Activated CD4-positive, alpha-beta T cell treated with anti-CD3 and anti-CD28 coated beads, Interleukin-2, amount 10 ng/mL, durations not matched to agents 24 days and 14 days (primary cell): Measurements from ENCODE around the gene ARHGEF16. TPM values are rescaled to one million over a fixed set of nuclear protein-coding genes. Genes with fewer than 3 reads are reported as not detected.

Source experiments
- DNase-seq: peaks from one replicate; pipeline ENCODE4 v3.0.0; 2022
- H3K27ac Mint-ChIP-seq: one replicate; pipeline ENCODE4 v1.8.0; 2022; ENCODE audit warnings: mild to moderate bottlenecking, mixed read lengths
- H3K27me3 Mint-ChIP-seq: one replicate; pipeline ENCODE4 v1.8.0; 2022; ENCODE audit warnings: mixed read lengths
- H3K36me3 Mint-ChIP-seq: one replicate; pipeline ENCODE4 v1.8.0; 2022; ENCODE audit warnings: low read depth, mild to moderate bottlenecking, mixed read lengths
- H3K4me1 Mint-ChIP-seq: one replicate; pipeline ENCODE4 v1.8.0; 2021; ENCODE audit warnings: mixed read lengths
- H3K4me3 Mint-ChIP-seq: one replicate; pipeline ENCODE4 v1.8.0; 2022; ENCODE audit warnings: mild to moderate bottlenecking, moderate library complexity, mixed read lengths
- H3K9me3 Mint-ChIP-seq: one replicate; pipeline ENCODE4 v1.8.0; 2021; ENCODE audit warnings: mixed read lengths
- intact Hi-C: fragments of 100-400 bp; cut with micrococcal nuclease; formaldehyde crosslinking; loops from one replicate; pipeline ENCODE4 v1.15.1; 2023
- total RNA-seq: library from RNA; stranded (reverse); gene quantifications from 2 replicates; pipeline ENCODE4 v1.2.3, GENCODE V29; 2022

The ARHGEF16 gene
- total RNA-seq, 1 donor from 2014 or later, result not detected

DNA sequence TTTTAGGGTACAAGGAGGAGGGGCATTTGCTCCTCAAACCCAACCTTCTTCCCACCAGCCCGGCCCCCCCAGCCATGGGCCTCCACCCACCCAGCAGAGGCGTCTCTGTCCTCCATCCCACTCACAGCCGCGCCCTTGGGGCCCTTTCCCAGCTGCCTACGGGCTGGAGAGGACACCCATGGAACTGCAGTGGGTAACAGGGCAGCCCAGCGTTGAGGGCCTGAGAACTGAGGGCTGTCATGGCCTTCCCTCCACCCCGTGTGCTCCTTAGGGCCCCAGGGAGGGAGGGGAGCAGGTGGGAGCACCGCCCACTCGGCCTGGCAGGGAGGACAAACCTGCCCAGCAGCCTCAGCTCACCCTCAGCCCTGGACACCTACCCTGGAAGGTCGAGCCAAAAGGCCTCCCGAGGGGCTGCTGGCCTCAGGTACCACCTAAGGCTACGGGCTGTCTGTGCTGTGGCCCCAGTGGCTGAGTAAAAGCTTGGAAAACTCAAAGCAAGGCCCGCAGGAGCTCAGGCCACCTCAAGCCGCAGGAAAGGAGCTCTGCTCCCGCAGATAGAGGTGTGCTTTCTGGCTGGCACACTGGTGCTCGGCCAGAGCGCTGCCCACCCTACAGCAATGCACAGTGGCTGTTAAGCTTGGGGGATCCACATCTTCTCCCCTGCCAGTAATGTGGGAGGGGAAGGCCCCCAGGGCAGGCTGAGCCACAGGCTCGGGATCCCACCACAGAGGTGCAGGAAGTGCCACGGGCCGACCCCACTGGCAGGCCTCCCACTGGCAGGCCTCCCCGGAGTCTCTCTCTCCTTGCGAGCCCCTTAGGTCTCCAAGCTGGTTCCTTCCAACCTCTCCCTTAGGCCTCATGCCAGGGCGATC lies 2.2 kb upstream of the ARHGEF16 start:
- H3K4me3 Mint-ChIP-seq, result no peak overlapping the region
- no peaks in the 10 kb centered on the region for H3K9me3 Mint-ChIP-seq
- no peaks in the 10 kb centered on the region for H3K4me1 Mint-ChIP-seq
- DNase-seq, result no peak
- peaks cover 15% of the 10 kb centered on the region for H3K27me3 Mint-ChIP-seq
- no peaks in the 10 kb centered on the region for H3K36me3 Mint-ChIP-seq
- intact Hi-C loops, result loop anchor here (5.0 kb wide), 1 partner anchor 170 kb away; no protein-coding TSS in a partner anchor
- no peak overlapping the region for H3K27ac Mint-ChIP-seq

DNA sequence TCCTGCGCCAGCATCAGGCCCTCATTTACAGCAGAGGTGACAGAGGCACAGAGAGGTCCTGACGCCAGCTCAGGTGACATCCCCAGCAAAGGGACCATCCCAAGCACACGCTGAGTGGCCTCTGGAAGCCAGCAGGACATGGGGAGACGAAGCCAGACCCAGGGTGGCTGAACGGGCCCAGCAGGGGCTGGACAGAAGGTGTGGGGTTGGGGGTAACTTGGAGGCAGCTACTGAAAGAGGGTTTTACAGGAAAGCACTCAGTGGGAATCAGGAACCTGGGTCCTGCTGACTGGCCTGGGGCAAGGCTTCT lies 1.6 kb upstream of the ARHGEF16 start:
- Mint-ChIP-seq H3K4me1 (no peaks in the 10 kb centered on the region), H3K36me3 (no peaks in the 10 kb centered on the region), H3K9me3 (no peaks in the 10 kb centered on the region), H3K27me3 (peaks cover 15% of the 10 kb centered on the region), H3K4me3 (no peak overlapping the region), H3K27ac (no peak overlapping the region)
- no peak for DNase-seq
- intact Hi-C loops, result loop anchor here (1.0 to 5.0 kb wide), 2 partner anchors 31 to 169 kb away; no protein-coding TSS in a partner anchor

DNA sequence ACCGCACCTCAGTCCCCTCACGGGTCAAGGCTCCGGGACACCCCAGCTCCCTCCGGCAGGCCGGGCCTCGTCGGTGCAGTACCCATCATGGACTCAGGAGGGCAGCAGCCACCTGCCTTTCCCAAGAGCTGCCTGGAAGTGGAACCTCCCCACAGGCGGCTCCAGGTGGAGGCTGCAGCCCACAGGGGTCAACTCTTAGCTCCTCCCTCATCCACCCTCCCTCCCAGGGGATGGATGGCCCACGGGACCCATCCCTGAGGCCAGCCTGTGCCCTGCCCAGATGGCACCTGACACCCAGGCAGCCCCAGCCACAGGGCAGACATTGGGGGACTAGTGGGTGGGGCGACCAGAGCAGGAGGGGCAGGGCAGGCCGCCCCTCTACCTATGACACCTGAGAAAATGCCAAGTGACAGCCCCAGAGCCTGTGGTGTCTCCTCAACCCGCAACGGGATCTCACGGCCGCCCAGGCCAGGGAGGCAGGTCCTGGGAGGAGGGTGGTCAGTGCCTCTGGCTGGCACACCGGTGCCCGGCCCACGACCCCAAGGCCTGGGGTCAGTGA lies 1.2 kb upstream of the ARHGEF16 start:
- H3K27ac Mint-ChIP-seq, result no peak overlapping the region
- peak; percentile 93 for DNase-seq
- H3K9me3 Mint-ChIP-seq, result no peaks in the 10 kb centered on the region
- peaks cover 15% of the 10 kb centered on the region for H3K27me3 Mint-ChIP-seq
- intact Hi-C loops, result loop anchor here (1.0 to 5.0 kb wide), 2 partner anchors 31 to 169 kb away; no protein-coding TSS in a partner anchor
- H3K36me3 Mint-ChIP-seq, result no peaks in the 10 kb centered on the region
- no peak overlapping the region for H3K4me3 Mint-ChIP-seq
- no peaks in the 10 kb centered on the region for H3K4me1 Mint-ChIP-seq

DNA sequence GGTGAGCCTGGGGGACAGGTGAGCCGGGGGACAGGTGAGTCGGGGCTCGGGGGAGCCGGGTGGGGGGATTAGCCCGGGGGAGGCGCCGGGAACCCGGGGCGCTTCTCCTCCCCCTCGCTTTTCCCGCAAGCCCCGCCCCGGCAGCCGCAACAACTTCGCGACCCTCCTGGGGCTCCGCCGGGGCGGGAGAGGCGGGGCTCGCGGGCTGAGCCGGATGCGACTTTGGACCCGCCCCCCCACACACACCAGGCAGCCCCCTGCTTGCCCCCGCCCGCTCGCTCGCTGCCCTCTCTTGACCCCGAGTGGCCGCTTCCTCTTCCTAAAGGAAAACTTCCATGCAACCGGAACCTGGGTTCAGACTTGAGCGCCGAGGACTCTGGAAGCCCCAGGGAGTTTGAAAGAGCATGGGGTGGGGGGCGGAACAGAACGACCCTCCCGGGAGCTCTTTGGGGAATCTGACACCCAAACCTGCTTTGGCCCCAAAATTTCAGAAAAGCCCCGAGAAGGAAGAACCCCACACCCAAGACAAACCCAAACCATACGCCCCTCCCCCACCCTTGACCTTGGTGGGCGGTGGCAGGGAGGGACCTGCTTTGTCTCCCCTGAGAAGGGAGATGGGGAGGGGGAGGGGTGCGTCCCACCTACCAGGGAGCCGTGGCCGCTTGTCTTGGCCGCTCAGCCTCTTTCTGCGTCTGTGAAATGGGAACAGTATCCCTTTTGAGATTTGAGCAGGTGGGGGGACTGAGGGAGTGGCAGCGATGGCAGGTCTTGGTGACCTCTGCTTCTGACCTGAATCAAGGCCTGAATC lies 550 bp downstream of the ARHGEF16 start:
- H3K4me1 Mint-ChIP-seq, result no peaks in the 10 kb centered on the region
- no peak for DNase-seq
- peak overlapping the region; percentile 30 for H3K4me3 Mint-ChIP-seq
- intact Hi-C loops, result loop anchor here (5.0 kb wide), 1 partner anchor 167 kb away; no protein-coding TSS in a partner anchor
- H3K36me3 Mint-ChIP-seq, result no peaks in the 10 kb centered on the region
- no peak overlapping the region for H3K27ac Mint-ChIP-seq
- no peaks in the 10 kb centered on the region for H3K9me3 Mint-ChIP-seq
- peaks cover 15% of the 10 kb centered on the region for H3K27me3 Mint-ChIP-seq

DNA sequence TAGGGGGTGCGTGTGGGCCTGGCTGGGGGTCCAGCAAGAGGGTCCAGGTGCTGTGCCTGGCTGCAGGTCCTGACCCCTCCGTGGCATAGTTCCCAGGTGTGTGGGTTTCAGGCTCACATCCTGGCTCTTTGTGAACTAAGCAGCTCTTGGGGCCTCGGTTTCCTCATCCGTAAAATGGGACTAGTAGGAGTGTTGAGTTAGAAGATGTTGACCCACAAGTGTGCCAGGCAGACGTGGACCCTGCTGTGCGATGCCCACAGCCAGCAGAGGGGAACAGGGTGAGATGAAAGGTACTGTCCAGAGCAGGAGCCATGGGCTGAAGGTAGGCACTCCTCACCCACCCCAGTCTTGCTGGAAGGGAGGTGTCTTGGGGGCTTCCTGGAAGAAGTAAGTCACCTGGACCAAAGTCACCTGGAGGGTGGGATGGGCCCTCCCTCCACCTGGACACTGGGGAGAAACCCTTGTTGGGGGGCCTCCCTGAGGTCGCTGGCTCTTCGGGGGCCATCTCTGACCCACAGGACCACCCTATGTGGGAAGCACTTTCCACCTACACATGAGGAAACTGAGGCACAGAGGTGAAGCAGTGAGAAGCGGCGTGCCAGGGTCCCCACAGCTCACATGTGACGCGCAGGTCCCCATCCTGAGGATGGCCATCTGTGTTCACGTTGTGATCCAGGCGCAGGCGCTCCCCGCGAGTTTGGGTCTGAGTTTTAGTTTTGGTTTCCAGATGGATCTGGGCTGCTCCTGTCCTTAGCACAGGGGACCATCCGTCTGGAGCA lies 1.4 kb downstream of the ARHGEF16 start:
- DNase-seq, result no peak
- peak overlapping the region; percentile 30 for H3K4me3 Mint-ChIP-seq
- no peak overlapping the region for H3K27ac Mint-ChIP-seq
- no peaks in the 10 kb centered on the region for H3K9me3 Mint-ChIP-seq
- H3K27me3 Mint-ChIP-seq, result peaks cover 13% of the 10 kb centered on the region
- H3K4me1 Mint-ChIP-seq, result no peaks in the 10 kb centered on the region
- no peaks in the 10 kb centered on the region for H3K36me3 Mint-ChIP-seq
- intact Hi-C loops, result no loop called here

DNA sequence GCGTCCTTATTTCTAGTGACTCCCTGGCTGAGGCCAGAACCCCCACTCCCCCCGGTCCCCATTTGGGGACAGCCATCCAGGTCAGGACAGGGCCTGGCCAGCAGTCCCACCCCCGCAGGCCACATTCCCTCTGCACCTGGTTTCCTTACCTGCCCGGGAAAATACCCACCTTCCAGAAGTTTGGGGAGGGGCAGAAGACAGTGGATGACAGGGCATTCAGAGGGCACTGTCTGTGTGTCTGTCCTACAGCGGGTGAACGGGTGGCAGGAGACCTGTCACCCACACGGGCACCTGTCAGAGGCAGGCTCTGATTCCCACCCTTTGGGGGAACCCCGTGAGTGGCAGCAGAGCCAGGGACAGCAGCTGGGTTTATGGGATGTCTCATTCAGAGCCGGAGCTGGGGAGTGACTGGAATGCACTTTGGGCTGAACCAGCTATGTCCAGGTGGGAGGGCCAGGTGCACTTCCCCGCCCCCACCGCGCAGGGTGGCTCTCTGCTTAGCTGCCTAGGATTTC lies 2.0 kb downstream of the ARHGEF16 start:
- no peak overlapping the region for H3K4me3 Mint-ChIP-seq
- H3K27ac Mint-ChIP-seq, result no peak overlapping the region
- H3K4me1 Mint-ChIP-seq, result no peaks in the 10 kb centered on the region
- no peaks in the 10 kb centered on the region for H3K36me3 Mint-ChIP-seq
- no peak for DNase-seq
- intact Hi-C loops, result no loop called here
- no peaks in the 10 kb centered on the region for H3K9me3 Mint-ChIP-seq
- peaks cover 13% of the 10 kb centered on the region for H3K27me3 Mint-ChIP-seq

DNA sequence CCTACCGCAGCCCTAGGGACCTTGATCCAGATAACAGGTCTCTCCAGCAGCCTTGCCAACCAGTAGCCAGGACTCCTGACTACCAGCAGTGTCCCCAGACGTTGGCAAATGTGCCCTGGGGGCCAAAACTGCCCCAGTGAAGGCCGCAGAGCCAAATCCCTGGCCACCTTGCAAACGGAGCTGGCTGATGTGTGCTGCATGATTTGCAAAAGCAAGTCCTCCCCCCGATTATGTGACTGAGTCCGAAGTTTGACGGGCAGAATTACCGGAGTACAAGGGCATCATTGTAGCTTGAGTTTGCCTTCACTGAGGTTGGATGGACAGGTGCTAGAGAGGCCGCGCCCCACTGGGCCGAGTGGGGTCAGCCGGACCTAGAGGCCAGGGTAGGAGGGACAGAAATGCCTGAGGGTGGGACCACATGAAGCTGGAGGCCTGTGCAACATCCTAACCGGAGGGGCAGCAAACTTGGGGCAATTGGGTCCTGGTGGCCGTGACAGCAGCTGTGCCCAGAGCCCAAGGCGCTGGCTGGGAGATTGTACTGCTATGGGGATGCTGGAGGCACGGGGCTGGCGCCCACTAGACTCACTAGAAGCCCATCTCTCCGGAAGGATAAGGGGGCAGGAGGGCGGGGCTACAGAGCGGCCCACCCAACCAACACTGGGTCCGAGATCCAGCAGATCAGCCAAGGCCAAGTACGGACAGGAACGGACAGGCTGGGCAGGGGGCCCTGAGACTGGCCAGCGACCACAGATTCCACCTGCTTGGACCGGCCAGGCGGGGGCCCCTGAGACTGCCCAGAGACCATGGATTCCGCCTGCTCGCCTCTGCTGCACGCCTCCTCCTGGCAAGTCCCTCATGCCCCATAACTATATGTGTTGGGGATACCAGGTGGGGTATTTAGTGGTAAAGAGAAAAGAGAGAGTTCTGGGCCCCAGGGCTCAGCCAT lies 2.8 kb downstream of the ARHGEF16 start:
- no peak overlapping the region for H3K4me3 Mint-ChIP-seq

DNA sequence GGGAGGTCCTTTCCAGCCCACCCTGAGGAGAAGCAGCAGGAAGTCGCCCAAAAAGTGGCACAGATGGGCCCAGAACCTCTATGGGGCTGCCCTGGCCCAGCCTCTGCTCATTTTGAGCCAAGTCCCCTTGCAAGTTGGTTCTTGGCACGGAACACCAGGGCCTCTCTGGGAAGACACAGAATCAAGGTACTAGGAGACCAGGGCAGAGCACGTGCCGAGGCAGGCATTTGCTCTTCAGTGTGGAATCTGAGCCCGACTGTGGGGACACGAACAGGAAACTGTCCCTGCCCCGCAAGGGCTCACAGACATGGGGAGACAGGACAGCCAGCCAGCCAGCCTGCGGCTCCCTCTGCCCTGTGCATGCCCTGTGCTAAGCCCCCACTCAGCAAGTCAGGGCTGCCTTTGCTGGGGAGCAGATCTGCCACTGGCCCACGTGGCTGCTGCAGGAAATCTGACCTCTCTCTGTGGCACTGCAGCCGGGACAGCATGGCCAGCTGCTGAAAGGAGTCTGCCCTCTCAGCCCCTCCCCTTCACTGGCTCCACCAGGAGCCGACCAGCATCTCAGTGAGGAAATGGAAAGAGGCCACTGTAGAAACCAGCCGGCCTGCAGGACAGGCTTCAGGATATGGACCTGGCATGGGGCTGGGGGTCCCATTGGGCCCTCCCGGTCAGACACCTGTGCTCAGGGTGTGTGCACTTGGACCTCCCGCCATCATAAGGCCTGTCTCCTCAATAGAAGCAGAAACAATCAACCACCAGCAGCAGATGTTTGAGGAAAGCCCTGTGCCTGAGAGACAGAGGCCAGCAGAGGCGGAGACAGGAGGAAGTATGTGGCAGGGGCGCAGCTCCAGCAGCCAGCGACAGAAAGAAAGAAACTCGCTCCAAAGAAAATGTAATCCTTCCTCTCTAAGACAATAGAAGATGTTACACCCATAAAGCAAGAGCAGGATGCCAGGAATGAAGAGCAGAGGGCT lies 3.7 kb downstream of the ARHGEF16 start:
- H3K4me3 Mint-ChIP-seq, result no peak overlapping the region
- H3K27ac Mint-ChIP-seq, result no peak overlapping the region
- H3K4me1 Mint-ChIP-seq, result no peaks in the 10 kb centered on the region
- intact Hi-C loops, result no loop called here
- no peak for DNase-seq
- peaks cover 12% of the 10 kb centered on the region for H3K27me3 Mint-ChIP-seq
- no peaks in the 10 kb centered on the region for H3K9me3 Mint-ChIP-seq
- H3K36me3 Mint-ChIP-seq, result no peaks in the 10 kb centered on the region

More for the DNA sequence above, 2.8 kb downstream of the ARHGEF16 start:
- Mint-ChIP-seq H3K27ac (no peak overlapping the region), H3K36me3 (no peaks in the 10 kb centered on the region), H3K9me3 (no peaks in the 10 kb centered on the region), H3K4me1 (no peaks in the 10 kb centered on the region), H3K27me3 (peaks cover 13% of the 10 kb centered on the region)
- DNase-seq, result no peak
- intact Hi-C loops, result no loop called here

DNA sequence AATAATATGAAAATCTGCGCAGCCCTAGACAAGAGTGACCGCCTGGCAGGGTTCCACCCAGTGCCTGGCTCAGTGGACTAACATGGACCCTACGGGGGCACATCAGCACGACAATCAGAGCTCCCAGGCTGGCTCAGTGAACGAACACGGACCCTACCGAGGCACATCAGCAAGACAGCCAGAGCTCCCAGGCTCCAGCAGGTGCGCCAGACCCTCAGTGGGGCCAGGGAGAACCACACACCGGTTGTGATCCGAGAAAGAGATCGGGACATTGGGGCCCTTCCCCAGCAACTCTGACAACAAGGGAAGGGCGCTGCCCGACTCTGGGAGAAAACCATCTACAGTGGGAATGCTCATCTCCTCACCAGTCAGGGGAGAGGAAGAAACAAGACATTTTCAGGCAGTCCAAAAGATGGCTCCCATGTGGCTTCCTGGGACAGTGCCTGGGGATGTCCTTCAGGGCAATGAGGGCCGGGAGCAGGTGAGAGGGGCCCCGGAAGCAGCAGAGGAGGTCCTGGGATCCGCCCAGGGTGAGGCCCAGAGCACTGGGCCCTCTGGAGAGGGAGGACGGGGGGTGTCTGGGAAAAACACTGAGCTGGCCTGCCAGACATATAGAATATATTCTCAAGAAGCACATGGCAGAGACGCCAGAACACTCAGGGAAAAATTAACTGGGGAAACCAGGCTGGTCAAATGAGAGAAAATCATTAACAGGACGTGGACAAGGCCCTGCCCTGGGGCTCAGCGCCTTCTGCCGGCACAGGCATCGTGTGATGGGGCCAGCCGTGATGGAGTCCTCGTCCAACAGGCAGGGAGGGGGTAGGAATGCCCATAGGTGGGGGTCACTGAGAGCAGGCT lies 4.8 kb downstream of the ARHGEF16 start:
- Mint-ChIP-seq H3K36me3 (no peaks in the 10 kb centered on the region), H3K27me3 (peaks cover 8% of the 10 kb centered on the region), H3K4me1 (no peaks in the 10 kb centered on the region), H3K9me3 (no peaks in the 10 kb centered on the region), H3K4me3 (no peak overlapping the region), H3K27ac (no peak overlapping the region)
- no peak for DNase-seq
- intact Hi-C loops, result no loop called here

DNA sequence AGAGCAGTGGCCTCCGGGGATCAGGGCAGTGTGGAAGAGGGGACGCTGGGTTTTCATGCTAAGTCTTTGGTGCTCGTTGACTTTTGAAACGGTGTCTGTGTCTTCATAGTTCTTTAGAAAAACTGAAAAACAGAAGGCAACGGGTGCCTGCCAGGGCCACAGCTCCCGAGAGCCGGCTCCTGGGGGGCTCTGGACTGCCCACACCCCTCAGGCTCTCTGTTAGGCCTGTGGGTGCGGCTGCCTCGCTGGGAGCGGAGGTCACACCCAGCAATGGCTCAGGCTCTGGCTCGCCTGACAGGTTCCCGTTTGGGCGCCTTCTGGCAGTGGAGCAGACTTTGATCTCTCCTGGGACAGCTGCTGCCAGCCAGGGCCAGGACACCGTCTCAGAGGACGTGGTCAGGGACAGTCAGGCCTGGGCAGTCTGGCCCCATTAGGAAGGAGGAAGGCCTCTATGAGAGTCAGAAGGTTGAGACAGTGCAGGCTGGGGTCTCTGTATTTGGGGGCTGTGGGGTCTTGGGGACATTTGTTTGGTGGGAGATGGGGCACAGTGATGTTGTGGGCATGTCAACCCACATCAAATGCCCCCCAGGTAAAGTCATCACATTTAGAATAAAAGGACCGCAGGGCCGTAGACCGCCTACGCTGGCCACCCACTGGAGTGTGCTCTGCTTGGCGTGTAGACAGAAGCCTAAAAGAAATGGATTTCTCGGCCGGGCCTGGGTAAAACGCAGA lies 5.6 kb downstream of the ARHGEF16 start:
- intact Hi-C loops, result no loop called here
- Mint-ChIP-seq H3K27me3 (peaks cover 6% of the 10 kb centered on the region), H3K4me3 (no peak overlapping the region), H3K9me3 (no peaks in the 10 kb centered on the region), H3K36me3 (no peaks in the 10 kb centered on the region), H3K27ac (no peak overlapping the region), H3K4me1 (no peaks in the 10 kb centered on the region)
- no peak for DNase-seq
